COLO668 (cell line): ENCODE results near the gene IER5.

ENCODE experiments used
- DNase-seq: peaks from one replicate; lab custom pipeline; 2025; ENCODE audit not compliant: unreplicated experiment; lab: John Stamatoyannopoulos, UW

Gene IER5

DNA sequence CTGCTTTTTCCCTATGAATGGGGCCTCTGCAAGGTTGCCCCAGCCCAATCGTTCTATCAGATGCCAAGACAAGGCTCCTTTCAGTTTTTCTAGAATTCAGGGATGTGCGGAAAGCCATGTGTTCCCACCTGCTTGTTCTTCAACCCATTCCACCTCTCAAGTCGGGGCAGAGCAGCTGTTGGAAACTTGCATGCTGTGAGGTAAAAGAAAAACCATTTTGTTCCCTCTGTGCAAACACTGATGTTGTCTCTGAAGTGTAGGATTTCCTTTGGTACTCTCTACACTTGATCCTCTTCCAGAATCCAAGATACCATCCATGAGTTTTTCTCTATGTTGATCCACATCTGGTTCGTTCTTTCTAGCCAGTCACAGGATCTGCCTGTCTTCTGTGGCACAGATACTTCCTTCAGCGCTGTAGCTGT is 7.3 kb downstream of the IER5 start:
- no peak for DNase-seq

DNA sequence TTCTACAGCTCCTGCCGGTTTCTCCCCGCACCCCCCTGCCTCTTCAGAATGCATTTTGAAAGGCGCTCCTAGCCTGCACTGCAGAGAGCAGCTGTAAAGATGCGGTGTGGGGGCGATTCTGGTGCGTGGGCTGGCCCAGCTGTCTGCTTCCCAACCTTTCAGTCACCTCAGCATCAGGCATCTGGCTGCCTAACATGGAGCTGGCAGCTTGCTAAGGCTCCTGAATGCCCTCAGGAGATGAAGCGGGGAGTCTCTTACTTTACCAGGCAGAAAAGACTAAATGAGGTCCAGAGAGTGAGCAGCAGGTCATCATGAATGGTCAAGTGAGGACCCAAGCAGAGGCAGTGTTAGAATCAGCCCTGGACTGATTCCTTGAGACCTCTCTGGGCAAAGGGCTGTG is 8.7 kb downstream of the IER5 start:
- DNase-seq: no peak

DNA sequence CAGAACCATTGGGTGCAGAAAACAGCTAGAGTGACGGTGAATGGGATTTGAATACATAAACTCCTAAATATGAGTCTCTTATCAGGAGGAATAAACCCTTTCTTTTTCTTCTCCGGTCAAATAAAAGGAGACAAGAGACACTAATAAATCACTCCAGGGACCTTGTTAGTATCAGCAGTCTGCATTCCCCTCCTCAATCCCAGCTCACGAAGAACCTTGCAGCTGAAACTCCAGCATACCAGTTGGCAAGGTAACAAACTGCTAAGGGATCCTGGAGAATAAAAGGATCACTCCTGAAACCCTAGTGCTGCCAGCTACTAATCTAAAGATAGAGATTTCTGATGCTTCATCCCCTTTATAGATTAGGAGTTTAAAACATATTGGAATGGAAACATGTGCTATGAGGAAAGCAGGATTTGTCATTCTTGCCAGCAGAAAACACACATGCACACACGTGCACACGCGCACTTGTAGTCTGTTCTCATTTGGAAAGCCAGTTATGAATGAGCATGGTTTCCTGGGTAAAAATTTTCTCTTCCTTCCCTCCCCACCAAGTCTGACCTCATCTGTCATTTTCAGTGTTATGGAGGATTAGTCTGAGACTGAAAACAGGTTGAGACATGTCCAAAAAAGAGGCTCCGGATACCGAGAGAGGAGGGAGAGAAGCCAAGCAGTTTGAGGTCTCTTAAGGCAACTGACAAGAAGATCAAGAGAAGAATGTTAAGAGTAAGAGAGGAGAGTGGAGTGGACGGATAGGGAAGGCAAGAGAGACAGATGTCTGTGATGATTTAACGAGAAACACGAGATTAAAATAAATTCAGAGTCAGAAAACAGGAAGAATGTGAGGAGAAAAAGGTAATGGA is 10.9 kb downstream of the IER5 start:
- DNase-seq: no peak

- DNase-seq: no peak
These were observed 11.8 kb downstream of the IER5 start for GRCh38 chr1:181100015-181100905.

DNA sequence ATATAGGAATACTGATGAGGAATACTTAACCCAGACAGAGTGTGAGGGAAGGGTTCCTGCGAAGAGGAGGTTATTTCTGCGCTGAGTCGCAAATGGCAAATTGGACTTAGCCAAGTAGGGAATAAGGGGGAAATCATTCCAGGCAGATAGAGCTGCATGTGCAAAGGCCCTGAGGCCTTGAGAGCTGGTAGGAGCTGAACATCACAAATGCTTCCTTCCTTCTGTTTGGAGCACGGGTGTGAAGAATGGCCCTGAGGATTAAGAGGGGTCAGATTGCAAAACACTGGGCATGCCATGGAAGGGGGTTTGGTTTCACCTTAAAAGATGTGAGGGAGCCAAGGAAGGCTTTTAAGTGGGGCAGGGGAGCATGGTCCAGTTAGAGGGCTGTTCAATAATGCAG is 12.4 kb downstream of the IER5 start:
- DNase-seq: no peak

- peak; percentile 53 for DNase-seq
These were observed 13.2 kb downstream of the IER5 start for GRCh38 chr1:181101581-181102226.

GRCh38 chr1:181102841-181103240 is 14.3 kb downstream of the IER5 start:
- no peak for DNase-seq

- no peak for DNase-seq
These were observed 14.9 kb downstream of the IER5 start for GRCh38 chr1:181103399-181103798.

DNA sequence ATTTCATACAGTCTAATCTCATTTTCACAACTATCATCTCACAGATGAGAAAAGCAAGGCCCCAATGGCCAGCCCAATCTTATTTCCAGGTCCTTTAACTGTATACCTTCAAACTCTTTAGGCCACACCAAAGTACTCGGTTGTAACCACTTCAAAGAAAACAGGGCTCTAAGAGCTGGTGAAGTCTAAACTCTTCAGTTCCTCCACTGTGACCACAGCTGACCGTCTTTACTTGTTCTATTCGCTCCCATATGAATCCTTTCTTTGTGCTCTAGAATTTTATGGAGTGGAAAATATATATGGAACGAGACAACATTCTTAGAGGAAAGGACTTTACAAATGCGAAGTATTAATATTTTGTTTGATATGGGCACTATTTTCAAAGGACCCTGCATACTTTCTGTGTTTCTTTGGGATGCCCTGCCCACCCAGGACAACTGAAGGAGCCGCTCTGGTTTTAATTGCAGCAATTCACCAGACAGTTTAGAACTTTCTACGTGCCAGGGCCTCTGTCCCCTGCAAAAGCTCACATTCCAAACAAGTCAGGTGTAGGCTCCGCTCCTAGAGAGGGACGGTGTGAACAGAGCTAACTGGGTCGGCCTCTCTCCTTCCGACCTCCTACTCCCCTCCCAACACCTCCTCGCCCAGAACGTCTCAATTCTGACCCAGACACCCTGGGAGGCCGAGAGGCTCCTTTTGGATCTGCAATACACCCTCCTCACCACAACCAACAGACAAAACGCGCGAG is 15.7 kb downstream of the IER5 start:
- DNase-seq: no peak

DNA sequence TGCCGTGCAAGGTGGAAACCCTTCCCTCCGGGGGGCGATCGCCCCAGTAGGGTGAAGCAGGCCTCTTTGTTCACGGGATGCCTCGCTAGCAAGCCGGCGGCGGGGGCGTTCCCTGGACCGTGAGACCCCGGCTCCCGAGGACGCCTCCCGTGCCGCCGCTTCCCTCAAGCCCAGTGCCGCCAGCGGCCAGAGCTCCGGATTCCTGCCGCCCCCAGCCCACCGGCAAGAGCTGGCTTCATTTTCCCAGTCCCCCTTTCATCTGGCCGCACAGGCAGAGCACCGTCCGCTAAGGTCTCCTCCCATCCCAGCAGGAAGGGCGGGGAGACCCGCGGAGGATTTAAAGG is 16.3 kb downstream of the IER5 start:
- peak; percentile 66 for DNase-seq

GRCh38 chr1:181105134-181106021 is 16.9 kb downstream of the IER5 start:
- peak; percentile 98 for DNase-seq

DNA sequence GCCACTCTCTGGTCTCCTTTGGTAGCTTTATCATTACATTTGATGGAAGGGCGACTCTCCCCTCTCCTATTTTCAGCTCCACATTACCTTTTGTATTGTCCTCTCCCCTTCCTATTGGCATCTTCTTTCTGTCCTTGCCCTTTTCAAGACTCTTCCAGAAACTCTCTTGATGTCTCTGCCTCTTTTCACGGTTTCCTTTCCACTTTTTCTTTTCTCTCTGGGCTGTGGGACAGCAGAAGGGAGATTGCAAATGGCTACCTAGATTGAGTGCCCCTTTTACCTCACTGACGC is 17.5 kb downstream of the IER5 start:
- DNase-seq: no peak

- no peak for DNase-seq
These were observed 18.0 kb downstream of the IER5 start for GRCh38 chr1:181106479-181106878.

- DNase-seq: no peak
These were observed 19.2 kb downstream of the IER5 start for GRCh38 chr1:181107711-181108110.

GRCh38 chr1:181108304-181108867 is 19.9 kb downstream of the IER5 start:
- DNase-seq: no peak

- no peak for DNase-seq
These were observed 21.5 kb downstream of the IER5 start for GRCh38 chr1:181110013-181110412.

DNA sequence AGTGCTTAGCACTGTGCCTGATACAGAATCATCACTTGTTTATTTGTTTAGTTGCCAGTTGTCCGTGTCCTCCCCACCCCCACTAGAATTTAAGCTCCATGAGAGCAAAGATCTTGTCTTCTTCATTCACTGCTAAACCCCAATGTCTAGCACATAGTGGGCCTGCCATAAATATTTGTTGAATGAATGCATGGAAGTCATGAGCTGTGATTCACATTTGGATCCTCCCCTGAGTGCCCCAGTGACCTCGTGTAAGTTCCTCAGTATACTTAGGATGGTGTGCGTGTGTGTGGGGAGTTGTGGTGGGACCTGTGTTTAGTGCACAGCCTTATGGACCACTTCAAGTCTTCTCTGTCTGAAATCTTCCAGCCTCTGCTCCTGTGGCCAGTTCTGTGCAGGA is 23.1 kb downstream of the IER5 start:
- DNase-seq: no peak

DNA sequence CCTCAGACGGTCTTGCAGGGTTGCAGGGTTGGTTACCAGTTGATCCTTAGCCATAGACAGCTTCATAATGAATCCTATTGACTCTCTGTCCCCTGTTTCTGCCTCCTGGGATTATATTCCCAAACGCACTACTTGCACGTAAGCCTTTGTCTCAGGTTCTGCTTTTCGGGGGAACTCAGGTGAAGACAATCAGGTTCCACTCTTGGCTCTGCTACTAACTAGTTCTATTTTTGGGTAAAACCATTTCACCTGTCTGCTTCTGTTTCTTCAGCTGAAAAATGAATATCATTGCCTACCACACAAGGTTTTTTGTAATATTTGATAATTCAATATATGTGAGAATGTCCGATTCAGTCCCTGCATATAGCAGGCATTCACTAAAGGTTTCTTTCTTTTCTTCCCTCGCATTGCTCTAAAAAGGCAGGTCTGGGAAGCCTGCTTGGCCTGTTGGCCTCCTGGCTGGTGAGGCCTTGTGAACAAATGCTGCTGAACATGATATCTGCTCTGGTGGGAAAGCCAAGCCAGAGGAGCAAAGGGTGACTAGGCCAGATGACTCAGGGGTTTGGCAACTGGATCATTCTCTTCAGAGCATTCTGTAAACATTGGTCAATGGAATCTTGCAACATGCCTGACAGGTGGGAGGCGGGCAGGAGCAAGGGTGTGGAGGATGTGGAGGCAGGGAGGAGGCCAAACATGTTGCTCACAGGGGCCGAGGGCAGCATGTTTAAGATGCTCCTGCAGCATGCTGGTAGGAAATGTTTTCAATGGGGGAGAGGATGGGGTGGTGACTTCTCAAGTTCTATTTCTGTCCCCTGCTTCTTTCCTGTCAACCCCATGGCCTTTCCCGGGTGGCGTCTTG is 23.8 kb downstream of the IER5 start:
- peak; percentile 77 for DNase-seq

DNA sequence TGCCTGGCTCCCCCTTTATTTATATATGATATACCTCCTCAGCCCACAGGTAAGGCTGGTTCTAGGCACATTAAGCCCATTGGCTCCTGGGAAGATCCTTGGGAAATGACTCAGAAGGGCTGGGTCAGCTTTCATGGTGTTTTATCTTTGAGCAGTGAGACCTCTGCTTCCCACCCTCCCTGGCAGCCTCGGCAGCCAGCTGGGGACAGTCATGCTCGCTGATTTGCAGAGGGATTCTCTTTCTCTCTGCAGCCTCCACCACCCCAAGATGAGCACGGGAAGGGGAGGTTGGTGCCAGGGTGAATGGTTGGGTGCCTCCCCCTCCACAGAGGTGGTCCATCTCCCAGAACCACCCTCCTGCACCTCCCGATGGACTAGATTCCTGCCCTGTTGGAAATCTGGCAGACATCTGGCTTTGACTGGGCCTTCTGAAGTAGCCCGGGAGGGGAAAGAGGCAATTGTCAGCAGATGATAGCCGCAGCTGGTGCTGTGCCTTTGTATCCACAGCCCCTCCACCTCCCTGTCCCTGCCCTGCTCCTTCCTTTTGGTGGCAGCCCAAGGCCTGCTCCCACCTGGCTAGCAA is 24.6 kb downstream of the IER5 start:
- no peak for DNase-seq
